Inflammatory macrophage treated with lipopolysaccharide for 1 hour (primary cell): ENCODE results near the gene ROR1.

Experiments
- DNase-seq, 2 donors: peaks; one replicate each; pipeline ENCODE4 v3.0.0-alpha.2; 2020 to 2022

The ROR1 gene

DNA sequence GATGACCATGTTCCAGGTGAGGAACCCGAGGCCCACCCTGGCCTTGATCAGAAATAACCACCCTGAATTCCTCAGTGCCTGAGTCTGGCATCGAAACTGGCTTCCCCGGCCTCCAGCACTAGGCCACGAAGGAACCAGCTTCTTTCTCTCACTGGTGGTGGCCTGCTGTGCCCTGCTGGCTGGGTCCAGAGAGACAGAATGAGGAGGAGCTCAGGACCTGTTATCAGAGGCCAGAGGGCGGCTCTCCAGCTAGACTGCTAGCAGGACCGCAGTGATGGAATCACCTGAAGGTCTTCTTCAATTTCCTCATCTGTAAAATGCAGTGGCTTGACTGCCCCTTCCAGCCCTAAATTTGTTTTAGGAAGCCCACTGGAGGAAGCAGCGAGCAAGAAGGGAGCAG, 20.5 kb downstream of the ROR1 start:
- no peak for DNase-seq

- no peak for DNase-seq
Measured at GRCh38 chr1:63794939-63795378, 21.1 kb downstream of the ROR1 start.

GRCh38 chr1:63795455-63795854, 21.6 kb downstream of the ROR1 start:
- DNase-seq = no peak

GRCh38 chr1:63797056-63797726, 23.4 kb downstream of the ROR1 start:
- DNase-seq = no peak

- DNase-seq = no peak
Measured at GRCh38 chr1:63798284-63798683, 24.5 kb downstream of the ROR1 start.

DNA sequence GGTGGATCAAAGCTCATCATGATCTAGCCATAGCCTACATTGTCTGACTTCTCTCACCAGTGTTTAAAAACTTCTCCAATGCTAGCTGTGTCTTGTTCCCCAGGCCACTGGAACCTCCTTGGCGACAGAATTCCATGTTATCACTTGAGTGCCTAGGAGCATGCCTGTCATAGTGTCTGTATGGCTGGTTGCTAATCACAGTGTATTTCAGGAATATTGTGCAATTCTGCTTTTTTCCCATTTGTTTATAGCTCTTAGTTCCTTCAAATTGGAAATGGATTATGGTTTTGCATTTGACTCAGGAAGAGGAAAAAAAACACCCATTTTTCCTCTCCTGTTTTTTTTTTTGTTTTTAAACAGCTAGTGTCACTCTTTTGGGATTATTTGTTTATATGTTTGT, 25.5 kb downstream of the ROR1 start:
- DNase-seq = no peak

DNA sequence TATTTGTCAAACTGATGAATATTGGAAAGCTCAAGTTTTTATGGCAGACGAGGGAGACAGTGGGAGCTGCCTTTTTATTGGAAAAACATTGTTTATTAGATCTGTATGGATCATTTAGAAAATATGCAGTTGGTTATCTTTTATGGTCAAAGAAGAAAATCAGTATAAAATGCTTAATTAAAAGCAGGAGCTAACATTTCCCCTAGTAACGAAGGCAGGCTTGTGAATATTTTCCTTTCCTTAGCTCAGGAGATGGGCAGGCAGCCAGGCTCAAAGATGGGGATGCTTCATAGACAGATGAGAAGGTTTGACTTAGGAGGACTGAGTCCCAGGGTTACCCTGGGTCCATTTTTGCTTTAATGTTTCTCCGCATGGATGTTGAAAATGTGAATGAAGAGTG, 26.0 kb downstream of the ROR1 start:
- no peak for DNase-seq

DNA sequence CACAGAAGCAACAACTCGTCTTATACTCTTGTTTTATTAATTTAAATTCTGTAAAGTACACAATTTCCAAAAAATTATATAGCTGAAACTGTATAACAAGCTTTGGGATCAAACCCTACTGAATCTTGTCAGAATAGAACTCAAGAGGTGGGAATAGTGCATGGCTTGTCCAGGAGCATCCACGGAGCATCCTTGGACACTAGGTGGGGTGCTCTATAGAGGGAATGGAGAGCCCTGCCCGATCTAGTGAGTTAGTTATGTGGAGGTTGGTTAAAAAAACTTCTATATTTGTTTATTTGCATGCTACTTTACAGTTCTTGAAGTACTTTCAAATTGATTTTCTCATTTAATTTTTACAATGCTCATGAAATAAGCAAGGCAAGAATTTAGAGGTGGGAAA, 28.3 kb downstream of the ROR1 start:
- no peak for DNase-seq

- DNase-seq = no peak
Measured at GRCh38 chr1:63804829-63805484, 31.1 kb downstream of the ROR1 start.

DNA sequence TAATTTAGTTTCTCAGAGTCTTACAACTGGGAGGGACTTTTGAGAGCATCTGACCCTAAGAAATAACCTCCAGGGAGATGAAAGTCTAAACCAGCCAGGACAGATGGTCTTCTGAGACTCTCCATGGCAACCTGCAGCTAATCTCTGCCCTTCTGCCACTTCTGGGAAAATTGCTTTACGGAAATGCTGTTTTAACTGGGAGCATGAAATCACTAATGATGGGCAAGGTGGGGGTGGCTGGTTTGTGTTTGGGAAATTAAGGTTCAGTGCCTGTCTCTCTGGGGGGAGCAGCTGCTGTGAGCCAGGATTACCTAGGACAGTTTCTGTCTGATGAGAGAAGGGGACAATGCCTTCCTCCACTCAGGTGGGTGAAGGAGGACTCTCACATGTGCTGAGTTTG, 33.2 kb downstream of the ROR1 start:
- DNase-seq = no peak

- DNase-seq = no peak
Measured at GRCh38 chr1:63810936-63811469, 37.2 kb downstream of the ROR1 start.

- no peak for DNase-seq
Measured at GRCh38 chr1:63812071-63812700, 38.4 kb downstream of the ROR1 start.

DNA sequence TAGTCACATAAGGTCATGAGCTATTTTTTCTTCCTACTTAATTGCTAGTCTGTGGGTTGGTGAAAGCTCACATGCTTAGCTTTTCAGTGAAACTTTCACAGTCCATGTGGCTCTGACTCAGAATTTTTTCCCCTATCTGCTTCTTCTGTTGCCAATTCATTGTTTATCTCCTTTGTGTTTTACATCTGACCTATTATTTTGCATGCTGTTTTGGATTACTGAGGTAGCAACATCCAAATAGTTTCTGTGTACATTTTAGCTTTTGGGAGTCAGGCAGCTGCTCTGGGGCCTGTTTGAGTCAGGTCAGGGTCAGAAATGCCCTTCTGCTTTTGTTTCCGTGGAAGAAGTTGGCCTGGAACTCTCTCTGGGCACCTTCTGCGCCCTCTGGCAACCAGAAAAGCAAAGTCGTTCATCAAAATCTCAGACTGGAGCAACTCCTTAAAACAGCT, 40.0 kb downstream of the ROR1 start:
- DNase-seq = peak; percentile 44 to 88

DNA sequence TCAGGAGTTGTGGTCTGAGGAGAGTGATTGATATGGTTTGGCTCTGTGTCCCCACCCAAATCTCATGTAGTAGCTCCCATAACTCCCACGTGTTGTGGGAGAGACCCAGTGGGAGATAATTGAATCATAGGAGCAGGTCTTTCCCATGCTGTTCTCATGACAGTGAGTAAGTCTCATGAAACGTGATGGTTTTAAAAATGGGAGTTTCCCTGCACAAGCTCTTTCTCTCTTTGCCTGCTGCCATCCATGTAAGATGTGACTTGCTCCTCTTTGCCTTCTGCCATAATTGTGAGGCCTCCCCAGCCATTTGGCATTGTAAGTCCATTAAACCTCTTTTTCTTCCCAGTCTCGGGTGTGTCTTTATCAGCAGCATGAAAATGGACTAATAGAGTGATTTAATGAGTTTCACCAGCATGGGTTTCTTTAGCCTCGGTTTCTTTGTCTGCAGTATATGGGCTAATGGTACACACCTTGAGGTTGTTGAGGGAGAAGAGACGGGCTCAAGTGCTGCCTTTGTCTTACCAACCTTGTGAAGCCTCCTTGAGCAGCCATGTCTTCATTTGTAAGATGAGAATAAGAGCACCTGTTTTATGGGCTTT, 42.5 kb downstream of the ROR1 start:
- peak in 1 of 2 donors; percentile 41 for DNase-seq

GRCh38 chr1:63817152-63817667, 43.4 kb downstream of the ROR1 start:
- no peak for DNase-seq

GRCh38 chr1:63817700-63818099, 43.9 kb downstream of the ROR1 start:
- no peak for DNase-seq

GRCh38 chr1:63818567-63819325, 44.9 kb downstream of the ROR1 start:
- DNase-seq = no peak

DNA sequence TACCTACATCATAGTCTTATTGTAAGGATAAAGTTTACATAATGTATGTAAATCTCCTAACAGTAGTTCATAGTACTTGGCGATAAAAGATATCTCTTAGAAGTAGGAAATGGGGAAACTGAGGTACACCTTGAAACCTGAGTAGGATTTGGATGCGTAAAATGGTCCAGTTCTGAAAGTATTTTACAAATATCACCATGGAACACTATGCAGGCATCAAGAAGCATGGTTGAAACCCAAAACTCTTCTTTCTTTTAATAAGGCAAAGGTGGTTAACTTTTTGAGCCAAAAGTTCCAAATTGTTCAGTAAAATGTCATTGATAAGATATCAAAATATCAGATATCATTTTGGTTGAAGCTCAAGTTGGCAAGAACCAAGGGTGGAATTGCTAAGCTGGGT, 46.0 kb downstream of the ROR1 start:
- no peak for DNase-seq

DNA sequence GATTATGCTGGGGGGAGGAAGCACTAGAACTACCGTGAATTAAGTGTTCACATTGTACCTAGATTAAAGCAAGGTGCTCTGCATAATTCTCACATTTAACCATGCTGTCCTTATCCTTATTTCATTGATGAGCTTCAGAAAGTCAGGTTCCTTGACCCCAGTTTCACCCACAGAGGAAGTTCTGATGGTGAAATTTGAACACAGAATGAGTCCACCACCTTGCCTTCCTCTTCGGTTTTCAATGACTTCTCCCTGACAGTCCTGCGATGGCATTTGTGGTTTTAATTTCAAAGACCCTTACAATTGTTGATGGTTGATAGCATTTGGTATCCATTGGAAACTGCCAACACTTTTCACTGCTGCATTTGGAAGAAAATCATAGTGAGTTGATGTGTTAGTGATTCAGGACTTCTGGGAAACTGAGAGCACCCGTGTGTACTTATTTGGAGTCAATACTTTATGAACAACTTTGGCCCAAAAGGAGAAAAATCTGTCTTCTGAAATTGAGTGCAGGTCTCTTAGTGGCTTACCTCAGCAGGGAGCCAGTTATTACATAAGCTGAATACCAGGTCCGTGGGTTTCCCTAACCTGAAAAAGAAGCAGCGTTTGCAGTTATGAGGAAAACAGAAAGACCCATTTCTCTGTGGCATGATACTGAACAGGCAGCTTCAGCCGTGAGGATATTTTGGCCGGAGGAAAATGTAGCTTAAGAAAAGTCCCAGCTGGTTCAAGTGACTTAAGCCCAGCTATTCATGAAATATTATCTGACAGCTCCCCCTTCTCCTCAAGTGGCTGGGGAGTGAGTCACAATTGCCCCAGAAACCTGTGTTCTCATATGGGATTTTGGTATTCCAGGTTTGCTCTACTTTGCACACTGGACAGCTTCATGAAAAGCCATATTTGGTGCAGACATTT, 47.5 kb downstream of the ROR1 start:
- peak; percentile 24 to 40 for DNase-seq

GRCh38 chr1:63822540-63822939, 48.7 kb downstream of the ROR1 start:
- DNase-seq = no peak

DNA sequence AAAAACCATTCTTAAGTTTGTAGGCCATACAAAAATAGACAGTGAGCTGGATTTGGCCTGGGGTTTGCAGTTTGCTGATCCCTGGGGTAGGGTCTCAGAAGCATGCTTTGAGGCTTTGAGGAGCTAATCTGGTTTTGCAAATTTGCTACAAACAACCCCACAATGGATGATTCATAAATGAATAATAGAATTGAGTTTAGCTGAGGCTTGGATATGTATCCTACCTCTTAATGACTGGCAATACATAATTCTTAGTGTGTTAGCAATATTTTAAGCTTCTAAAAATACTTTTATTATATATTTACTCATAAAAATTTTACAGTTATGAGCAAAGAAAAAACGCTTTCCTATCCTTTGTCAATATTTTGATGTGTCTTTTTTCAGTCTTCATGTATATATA, 50.6 kb downstream of the ROR1 start:
- DNase-seq = no peak
